ENCODE measurements around the gene KDM6B.
"Not testable (repeated sequence)": the region's sequence is repeated elsewhere in the genome, so short reads cannot be mapped to it uniquely, and the experiment has no call there.

KDM6B gene, protein sequence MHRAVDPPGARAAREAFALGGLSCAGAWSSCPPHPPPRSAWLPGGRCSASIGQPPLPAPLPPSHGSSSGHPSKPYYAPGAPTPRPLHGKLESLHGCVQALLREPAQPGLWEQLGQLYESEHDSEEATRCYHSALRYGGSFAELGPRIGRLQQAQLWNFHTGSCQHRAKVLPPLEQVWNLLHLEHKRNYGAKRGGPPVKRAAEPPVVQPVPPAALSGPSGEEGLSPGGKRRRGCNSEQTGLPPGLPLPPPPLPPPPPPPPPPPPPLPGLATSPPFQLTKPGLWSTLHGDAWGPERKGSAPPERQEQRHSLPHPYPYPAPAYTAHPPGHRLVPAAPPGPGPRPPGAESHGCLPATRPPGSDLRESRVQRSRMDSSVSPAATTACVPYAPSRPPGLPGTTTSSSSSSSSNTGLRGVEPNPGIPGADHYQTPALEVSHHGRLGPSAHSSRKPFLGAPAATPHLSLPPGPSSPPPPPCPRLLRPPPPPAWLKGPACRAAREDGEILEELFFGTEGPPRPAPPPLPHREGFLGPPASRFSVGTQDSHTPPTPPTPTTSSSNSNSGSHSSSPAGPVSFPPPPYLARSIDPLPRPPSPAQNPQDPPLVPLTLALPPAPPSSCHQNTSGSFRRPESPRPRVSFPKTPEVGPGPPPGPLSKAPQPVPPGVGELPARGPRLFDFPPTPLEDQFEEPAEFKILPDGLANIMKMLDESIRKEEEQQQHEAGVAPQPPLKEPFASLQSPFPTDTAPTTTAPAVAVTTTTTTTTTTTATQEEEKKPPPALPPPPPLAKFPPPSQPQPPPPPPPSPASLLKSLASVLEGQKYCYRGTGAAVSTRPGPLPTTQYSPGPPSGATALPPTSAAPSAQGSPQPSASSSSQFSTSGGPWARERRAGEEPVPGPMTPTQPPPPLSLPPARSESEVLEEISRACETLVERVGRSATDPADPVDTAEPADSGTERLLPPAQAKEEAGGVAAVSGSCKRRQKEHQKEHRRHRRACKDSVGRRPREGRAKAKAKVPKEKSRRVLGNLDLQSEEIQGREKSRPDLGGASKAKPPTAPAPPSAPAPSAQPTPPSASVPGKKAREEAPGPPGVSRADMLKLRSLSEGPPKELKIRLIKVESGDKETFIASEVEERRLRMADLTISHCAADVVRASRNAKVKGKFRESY (N-terminal part only)

DNA sequence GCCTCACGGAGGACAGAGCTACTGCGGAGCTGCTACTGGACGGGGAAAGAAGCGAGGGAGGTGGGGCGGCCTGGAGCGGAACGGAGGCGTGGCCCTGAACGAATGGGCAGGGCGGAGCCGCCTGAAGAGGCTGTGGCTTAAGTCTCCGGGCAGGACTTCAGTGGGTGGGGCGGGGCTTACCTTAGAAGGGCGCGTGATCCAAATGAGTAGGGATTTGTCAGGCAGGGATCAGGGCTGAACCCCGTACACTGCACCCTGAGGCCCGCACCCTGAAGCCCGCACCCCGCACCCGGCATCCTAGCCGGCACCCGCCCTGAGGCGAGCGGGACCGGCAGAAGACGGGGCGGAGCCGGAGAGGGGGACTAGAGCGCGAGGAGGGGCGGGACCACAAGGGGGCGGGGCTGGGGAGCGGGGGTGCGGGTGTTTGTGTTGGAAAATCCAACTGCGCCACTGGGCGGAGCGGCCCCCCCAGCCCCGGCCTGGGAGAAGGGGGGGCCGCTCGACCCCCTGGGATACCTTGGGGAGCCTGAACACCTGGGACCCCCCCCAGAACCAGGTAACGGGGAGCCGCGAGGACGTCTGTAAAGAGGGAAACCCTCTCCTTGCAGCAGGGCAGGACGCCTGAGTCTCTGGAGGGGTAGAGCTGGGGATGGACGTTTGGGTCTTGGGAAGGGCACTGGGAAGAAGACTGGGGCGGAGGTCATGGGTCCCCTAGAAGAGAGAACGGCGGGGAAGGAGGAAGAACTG lies at the start of gene KDM6B:
Gene KDM6B (plus strand): TSS at position 423 of the 747 bp plus-strand sequence. CDS start 11,338 bp downstream, outside the sequence.
- peak; percentile 84 for DNase-seq (ENCODE audit: low spot score)

DNA sequence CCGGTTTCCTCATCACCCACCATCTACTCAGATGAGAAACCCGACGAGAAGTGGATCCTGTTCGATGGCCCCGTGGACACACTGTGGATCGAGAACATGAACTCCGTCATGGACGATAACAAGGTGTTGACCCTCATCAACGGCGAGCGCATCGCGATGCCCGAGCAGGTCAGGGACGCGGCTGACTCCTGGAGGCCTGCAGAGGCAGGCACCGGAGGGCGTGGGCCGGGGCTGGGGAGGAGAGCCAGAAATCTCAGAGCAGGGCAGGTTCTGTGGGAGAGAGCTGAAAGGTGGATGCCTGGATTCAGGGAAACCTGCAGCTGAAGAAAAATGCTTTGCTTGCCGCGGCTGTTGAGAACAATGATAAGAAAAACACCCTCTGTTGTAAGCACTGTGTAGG lies 47.2 kb upstream of the KDM6B start:
- no peak for DNase-seq (ENCODE audit: low spot score)

DNA sequence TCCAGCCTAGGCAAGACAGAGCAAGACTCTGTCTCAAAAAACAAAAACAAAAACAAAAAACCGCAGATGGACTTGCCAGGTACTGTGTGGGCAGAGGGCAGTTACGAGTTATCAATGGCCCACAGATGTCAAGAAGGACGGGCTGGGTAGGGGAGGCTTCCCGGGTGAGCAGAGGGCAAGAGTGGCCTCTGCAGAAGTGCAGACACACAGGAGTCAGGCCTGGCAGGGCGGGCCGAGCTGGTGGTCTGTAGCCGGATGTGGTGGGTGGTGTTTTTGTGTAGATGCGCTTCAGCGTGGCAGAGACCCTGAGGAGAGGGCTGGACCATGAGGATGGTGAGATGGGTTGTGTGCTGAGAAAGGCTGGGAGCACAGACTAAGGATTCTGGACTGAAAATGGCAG lies 44.9 kb upstream of the KDM6B start:
- DNase-seq (ENCODE audit: low spot score): no peak

DNA sequence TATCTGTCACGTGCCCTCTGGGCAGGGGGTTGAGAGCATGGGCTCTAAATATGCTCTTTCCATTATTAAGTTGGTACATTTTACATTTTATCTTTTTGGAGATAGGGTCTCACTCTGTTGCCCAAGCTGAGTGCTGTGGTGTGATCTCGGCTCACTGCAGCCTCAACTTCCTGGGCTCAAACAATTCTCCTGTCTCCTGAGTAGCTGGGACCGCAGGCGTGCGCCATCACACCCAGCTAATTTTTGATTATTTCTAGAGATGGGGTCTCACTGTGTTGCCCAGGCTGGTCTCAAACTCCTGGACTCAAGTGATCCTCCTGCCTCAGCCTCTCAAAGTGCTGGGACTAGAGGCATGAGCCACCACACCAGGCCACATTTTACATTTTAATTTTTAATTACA lies 43.9 kb upstream of the KDM6B start:
- DNase-seq (ENCODE audit: low spot score): no peak

DNA sequence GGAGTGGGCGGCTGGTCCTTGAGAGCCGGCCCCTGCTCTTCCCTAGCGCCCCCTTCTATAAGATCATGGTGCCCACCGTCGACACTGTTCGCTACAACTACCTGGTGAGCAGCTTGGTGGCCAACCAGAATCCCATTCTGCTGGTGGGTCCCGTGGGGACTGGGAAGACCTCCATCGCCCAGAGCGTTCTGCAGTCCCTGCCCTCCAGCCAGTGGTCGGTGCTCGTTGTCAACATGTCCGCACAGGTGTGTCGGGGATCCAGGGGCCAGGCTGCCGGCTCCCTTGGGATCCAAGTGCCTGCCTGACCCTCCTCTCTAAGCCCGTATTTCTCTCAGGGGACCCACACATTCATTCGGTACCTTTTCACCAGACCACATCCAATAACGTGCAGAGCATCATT lies 41.4 kb upstream of the KDM6B start:
- DNase-seq (ENCODE audit: low spot score): no peak

DNA sequence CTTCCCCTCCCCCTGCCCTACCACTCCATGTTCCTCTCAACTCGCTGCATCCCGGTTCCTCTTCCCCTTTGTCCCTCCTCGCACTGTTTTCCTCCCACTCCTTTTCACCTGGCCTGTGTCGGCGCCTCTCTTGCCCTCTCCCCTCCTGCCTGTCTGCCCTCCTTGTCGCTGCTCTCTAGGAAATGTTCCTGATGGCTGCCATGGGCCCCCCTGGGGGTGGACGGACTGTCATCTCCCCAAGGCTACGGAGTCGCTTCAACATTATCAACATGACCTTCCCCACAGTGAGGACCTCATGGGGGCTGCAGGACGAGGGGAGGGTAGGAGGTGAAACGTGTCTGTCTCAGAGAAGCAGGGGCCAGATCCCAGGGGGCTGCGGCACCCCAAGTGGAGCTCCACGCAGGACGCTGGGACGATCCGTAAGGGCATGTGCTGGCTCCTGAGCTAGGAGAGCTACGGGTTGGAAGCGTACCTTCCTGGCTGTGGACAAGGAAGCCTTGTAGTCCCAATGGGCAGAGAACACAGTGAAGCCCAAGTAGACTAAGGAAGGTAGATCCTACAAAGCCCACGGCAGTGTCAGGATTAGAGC lies 39.8 kb upstream of the KDM6B start:
- DNase-seq (ENCODE audit: low spot score): no peak

DNA sequence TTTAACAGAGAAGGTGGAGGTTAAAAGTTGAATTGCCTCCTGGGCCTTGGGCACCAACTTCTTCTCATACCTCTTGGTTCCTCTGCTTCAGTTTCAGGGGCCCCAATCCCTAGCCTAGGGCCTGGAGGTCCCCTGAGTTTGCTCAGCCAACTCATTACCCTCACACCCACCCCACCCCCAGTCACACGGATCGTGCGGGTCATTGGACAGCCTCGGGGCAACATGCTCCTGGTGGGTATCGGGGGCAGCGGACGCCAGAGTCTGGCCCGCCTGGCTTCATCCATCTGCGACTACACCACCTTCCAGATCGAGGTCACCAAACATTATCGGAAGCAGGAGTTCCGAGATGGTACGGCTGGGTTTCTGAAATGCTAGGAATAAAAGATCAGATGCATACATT lies 36.0 kb upstream of the KDM6B start:
- no peak for DNase-seq (ENCODE audit: low spot score)

DNA sequence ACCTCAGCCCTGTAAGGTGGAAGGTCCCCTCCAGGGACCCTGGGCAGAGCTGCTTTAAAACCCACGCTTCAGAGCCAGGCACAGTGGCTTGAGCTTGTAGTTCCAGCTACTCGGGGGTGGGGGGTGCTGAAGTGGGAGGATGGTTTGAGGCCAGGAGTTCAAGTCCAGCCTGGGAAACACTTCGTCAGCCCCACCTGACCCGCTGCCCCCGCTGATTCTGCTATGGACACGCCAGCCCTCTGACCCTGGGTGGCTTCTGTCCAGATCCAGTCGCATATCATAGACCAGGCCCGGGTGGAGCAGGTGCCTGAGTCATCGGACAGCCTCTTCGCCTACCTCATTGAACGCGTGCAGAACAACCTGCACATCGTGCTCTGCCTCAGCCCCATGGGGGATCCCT lies 35.2 kb upstream of the KDM6B start:
- DNase-seq (ENCODE audit: low spot score): no peak

DNA sequence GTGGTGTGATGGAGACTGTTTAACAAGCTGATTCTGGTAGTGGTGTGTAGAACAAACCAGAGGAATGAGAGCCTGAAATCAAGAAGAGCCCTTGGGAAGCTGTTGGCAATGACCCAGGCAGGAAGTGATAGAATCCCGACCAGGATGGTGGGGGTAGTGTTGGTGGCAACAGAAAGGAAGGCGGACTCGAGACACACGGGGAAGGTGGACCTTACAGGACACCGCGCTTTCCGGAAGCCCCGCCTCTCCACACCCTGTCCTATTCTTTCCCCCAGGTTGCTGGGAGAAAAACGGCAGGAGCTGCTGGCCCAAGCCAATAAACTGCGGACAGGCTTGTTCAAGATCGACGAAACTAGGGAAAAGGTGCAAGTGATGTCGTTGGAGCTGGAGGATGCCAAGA lies 30.0 kb upstream of the KDM6B start:
- no peak for DNase-seq (ENCODE audit: low spot score)

DNA sequence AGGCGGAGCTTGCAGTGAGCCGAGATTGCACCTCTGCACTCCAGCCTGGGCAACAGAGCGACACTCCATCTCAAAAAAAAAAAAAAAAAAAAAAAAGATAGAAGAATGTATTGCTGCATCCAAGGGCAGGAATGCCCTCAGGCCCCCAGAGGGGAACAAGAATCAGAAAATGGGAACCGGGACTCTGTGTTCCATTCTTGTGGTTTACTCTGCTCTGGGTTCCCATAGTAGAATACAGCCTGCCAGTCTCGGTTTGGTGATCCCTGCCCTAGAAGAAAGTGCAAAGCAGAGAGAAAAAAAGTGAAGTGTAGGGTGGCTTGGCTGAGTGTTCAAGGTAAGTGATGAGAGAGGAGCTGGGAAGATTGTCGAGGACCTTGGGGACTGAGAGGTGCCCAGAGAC lies 27.4 kb upstream of the KDM6B start:
- DNase-seq (ENCODE audit: low spot score): no peak

DNA sequence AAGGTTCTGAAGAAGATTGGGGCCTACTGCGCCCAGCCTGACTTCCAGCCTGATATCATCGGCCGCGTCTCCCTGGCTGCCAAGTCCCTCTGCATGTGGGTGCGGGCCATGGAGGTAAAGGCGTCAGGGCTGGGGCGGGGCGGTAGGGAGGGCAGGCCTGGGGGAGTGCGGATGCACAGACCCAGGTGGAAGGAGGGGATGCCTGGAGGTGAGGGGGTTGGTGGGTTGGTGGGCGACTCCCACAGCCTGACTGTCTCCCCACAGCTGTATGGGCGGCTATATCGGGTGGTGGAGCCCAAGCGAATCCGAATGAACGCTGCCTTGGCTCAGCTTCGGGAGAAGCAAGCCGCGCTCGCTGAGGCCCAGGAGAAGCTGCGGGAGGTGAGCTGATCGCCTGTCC lies 26.8 kb upstream of the KDM6B start:
- DNase-seq (ENCODE audit: low spot score): no peak

DNA sequence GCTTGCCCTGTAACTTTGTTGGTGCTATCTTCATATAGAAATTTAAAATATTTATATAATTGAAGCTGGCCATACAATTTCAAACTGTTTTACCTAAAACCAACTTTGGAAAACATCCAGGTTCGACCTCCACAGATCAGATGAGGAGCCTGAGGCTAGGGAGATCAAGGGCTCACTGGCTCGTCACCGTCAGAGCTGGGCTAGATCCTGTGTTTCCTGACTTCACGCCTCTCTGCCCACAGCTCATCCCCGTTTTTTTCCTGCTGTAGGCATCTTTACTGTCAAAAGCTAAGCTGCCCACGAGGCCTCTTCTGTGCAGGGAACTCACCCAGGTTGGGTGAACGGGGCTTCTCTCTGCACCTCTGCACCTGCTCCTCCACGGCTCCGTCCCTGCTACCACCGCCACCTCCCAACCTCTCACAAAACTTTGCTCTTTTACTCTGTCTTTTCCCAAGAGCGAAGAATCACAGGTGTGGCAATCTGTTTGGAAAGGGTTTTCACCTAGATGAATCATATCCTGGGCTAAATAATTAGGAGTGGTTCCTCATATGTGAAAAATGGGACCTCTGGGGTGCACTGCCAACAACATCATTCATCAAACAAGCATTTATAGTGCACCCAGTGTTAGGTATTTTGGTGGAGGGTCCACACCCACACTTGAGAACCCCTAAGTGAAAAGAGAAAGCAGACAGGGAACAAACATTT lies 24.8 kb upstream of the KDM6B start:
- DNase-seq (ENCODE audit: low spot score): no peak

DNA sequence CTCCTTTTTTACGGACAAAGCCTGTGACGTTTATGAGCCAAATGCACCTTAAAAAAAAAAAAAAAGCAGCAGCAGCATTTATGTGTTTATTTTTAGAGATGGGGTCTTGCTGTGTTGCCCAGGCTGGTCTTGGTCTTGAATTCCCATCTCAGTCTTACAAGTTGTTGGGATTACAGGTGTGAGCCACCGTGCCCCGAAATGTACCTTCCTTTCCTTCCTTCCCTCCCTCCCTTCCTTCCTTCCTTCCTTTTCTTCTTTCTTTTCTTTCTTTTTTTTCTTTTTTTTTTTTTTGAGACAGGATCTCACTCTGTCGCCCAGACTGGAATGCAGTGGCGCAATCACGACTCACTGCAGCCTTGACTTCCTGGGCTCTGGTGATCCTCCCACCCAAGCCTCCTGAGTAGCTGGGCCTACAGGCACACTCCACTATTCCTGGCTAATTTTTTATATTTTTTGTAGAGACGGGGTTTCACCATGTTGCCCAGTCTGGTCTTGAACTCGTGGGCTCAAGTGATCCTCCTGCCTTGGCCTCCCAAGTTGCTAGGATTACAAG lies 24.1 kb upstream of the KDM6B start:
- not testable (repeated sequence) for DNase-seq (ENCODE audit: low spot score)

DNA sequence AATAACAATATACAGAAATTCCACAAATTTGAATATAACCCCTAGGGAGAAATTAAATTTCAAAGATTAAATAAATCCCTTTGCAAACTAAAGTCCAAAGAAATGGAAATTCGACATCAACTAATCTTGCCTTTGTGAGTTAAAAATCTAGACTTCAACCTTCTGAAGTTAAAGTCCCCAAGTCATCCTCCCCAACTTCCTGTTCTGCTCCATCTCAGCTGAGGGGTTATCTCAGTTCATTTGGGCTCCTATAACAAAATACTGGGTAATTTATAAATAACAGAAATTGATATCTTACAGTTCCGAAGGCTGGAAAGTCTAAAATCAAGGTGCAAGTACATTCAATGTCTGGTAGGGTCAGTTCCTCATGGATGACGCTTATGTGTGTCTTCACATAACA lies 22.8 kb upstream of the KDM6B start:
- DNase-seq (ENCODE audit: low spot score): no peak

DNA sequence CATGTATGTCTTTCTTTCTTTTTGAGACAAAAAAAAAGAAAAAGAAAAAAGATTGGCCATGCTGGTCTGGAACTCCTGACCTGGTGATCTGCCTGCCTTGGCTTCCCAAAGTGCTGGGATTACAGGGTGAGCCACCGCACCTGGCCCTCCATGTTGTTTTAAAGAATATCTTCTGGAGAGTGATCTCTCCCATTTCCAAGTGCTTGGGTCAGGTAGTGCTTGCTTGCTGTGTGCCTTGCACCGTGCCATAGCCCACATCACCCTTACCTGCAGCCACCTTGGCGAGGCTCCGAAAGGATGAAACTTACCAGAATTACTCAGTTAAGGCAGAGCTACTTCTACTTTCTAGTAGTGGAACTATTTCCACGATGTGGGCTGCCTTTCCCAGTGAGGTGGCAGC lies 19.0 kb upstream of the KDM6B start:
- no peak for DNase-seq (ENCODE audit: low spot score)

DNA sequence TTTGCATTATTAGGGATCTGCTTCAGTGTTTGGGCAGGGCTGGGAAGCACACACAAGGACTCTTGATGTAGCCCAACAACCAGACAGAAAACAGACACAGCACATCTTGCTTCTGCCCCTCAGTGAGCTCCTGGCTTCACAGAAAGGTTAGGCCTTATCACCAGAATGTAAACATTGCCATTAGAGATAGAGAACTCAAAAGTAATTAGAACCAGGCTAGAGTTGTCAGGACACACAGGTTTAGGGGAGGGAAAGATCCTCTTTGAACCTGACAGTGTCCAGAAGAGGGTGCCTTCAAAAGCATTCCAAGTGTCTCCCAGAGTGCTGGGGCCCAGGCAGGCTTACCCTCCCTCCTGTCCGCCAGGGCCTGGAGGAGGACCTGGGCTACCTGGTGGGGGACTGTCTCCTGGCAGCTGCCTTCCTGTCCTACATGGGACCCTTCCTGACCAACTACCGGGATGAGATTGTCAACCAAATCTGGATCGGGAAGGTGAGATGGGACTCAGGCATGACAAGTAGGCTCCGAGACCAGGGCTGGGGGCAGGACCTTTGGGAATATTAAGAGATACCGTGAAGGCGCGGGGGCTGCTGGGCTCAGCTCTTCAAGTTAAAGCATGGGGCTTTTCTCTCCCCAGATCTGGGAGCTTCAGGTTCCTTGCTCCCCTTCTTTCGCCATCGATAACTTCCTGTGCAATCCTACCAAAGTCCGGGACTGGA lies 16.9 kb upstream of the KDM6B start:
- DNase-seq (ENCODE audit: low spot score): no peak

DNA sequence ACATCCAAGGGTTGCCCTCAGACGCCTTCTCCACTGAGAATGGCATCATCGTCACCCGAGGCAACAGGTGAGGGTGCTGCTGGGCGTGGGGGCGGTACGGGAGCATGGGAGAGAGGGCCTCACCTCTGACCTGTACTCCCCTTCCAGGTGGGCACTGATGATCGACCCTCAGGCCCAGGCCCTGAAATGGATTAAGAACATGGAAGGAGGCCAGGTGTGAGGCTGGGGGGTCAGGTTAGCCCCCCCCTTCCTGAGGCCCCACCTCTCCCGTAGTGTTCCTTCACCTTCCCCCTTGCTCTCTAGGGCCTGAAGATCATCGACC lies 16.4 kb upstream of the KDM6B start:
- no peak for DNase-seq (ENCODE audit: low spot score)

DNA sequence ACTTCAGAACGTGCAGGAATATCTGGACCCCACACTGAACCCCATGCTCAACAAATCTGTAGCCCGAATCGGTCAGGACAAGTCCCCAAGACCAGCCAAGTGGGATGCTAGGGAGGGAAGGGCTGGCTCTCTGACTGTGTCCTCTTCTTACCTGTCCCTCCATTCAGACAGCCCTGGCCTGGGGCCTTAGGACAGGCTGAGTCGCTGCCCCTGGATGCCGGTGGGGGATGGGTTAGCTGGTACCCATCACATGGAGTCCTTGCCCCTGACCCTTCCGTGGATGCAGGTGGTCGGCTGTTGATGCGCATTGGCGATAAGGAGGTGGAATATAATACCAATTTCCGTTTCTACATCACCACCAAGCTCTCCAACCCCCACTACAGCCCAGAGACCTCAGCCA lies 16.0 kb upstream of the KDM6B start:
- no peak for DNase-seq (ENCODE audit: low spot score)

DNA sequence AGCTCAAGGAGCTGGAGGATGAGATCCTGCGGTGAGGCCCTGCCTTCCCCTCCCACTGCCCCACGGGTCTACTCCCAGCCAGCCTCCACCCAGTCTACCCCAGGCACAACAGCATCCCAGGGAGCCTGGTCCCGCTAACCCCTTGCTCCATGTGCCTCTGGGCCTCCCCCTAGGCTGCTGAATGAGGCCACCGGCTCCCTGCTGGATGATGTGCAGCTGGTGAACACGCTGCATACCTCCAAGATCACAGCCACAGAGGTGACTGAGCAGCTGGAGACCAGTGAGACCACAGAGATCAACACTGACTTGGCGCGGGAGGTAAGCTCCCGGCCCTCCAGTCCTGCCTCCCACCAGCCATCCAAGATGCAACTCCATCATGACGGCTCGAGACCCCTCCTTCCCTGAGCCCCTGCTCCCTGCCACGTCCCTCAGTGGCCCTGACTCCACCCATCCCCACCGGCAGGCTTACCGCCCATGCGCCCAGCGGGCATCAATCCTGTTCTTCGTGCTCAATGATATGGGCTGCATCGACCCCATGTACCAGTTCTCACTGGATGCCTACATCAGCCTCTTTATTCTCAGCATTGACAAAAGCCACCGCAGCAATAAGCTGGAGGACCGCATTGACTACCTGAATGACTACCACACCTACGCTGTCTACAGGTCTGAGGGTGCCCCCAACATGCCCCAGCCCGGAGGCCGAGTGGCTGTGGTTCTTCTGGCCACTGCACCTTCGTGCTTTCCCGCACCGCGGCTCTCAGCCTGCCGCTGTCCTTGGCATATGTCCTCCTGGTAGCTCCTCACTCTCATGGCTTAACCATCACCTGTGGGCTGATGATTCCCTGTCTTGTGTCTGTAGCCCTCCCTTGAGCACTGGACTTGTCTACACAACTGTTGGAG lies 15.0 kb upstream of the KDM6B start:
- DNase-seq (ENCODE audit: low spot score): no peak

Data from CD4-positive, alpha-beta T cell treated with Interleukin-15 for 4 hours (primary cell).